Gastrocnemius medialis (tissue), 4 donors: ENCODE data around the gene NDUFB4.

Experiments used
- POLR2A ChIP-seq, 2 donors: fragments of 450-650 bp; IDR thresholded peaks; one replicate each; pipeline ENCODE4 v1.6.1; 2017; ENCODE audit warnings: antibody characterized with exemption in 2 of 2, mild to moderate bottlenecking in 2 of 2, moderate library complexity in 2 of 2
- TF ChIP-seq, protein P1 (sequence below), 5 experiments: fragments of 450-650 bp in 3 of 5; fragments of 200-600 bp in 2 of 5; sonication (generic) in 2 of 5; IDR thresholded peaks in 4 of 5; conservative IDR thresholded peaks in 1 of 5; 1 replicate in 4 of 5; 2 replicates in 1 of 5; pipeline ENCODE4 v1.5.1; 2016 to 2019; ENCODE audit warnings: antibody characterized with exemption in 5 of 5, mild to moderate bottlenecking in 3 of 5, moderate library complexity in 3 of 5

DNA sequence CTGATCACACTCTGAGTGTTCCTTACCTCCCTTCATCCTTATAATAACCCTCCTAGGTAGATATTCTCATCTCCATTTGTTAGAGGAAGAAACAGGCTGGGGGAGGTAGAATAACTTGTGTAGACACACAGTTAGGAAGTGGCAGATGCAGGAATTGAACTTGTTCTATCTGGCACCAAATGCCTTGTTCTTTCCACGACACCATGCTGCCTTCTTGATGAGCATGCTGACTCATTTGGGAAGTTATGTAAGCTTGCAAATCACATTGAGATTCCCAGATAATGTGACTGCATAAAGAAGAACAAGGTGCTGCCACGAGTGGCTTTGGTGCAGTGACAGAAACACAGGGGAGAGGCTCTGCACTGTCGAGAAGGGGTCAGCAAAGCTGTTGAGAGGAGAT is 27.5 kb upstream of the NDUFB4 start:
- TF ChIP-seq, protein P1, sequence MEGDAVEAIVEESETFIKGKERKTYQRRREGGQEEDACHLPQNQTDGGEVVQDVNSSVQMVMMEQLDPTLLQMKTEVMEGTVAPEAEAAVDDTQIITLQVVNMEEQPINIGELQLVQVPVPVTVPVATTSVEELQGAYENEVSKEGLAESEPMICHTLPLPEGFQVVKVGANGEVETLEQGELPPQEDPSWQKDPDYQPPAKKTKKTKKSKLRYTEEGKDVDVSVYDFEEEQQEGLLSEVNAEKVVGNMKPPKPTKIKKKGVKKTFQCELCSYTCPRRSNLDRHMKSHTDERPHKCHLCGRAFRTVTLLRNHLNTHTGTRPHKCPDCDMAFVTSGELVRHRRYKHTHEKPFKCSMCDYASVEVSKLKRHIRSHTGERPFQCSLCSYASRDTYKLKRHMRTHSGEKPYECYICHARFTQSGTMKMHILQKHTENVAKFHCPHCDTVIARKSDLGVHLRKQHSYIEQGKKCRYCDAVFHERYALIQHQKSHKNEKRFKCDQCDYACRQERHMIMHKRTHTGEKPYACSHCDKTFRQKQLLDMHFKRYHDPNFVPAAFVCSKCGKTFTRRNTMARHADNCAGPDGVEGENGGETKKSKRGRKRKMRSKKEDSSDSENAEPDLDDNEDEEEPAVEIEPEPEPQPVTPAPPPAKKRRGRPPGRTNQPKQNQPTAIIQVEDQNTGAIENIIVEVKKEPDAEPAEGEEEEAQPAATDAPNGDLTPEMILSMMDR (IDR thresholded peaks at IDR 0.05 in 4 of 5, conservative IDR thresholded peaks at IDR 0.05 in 1 of 5), result no peak
- TF ChIP-seq POLR2A (IDR thresholded peaks at IDR 0.05), result no peak
